K562 (cell line): ENCODE results near the gene NPFF. TPM values are rescaled to one million over a fixed set of nuclear protein-coding genes. Genes with fewer than 3 reads are reported as not detected.
A peak's percentile ranks its signal among the peaks of the same experiment; 100 is the strongest.

ENCODE experiments used
- ARID1B ChIP-seq: fragments of 450-650 bp; IDR thresholded peaks from 2 replicates; pipeline ENCODE4 v1.6.1; 2016; ENCODE audit warnings: antibody characterized with exemption, mild to moderate bottlenecking, inconsistent platforms
- C11orf30 ChIP-seq: fragments of 450-650 bp; IDR thresholded peaks from 2 replicates; pipeline ENCODE4 v1.6.1; 2016; ENCODE audit warnings: low read depth, mild to moderate bottlenecking
- CGGBP1 ChIP-seq: fragments of 250-450 bp; sonication (Bioruptor Pico); IDR thresholded peaks from 2 replicates; pipeline ENCODE4 v1.9.0; 2021; ENCODE audit warnings: mild to moderate bottlenecking
- NR2C2 ChIP-seq, 2 experiments: fragments of 200-800 bp in 1 of 2; sonication (Bioruptor generic) in 1 of 2; sonication (generic) in 1 of 2; formaldehyde crosslinking in 1 of 2; IDR thresholded peaks; 2 replicates each; pipeline versions ENCODE4 v1.6.1 to v1.8.0; 2016 to 2022; ENCODE audit warnings: mild to moderate bottlenecking in 1 of 2, missing compliant biosample characterization in 1 of 2, missing genetic modification characterization in 1 of 2, missing genetic modification reagents in 1 of 2
- PTRF ChIP-seq: fragments of 450-650 bp; IDR thresholded peaks from 2 replicates; pipeline ENCODE4 v1.6.1; 2016; ENCODE audit warnings: mild to moderate bottlenecking, missing genetic modification characterization, missing compliant biosample characterization
- RBFOX2 ChIP-seq: fragments of 200-400 bp; formaldehyde crosslinking; IDR thresholded peaks from 2 replicates; pipeline ENCODE4 v1.6.1; 2017; ENCODE audit warnings: low read depth, mild to moderate bottlenecking, low read length, moderate library complexity
- RFX5 ChIP-seq: IDR thresholded peaks from 2 replicates; pipeline ENCODE4 v1.6.1; 2011; ENCODE audit warnings: low read depth, mild to moderate bottlenecking, improper control_type of control experiment, low read length
- SPI1 ChIP-seq: IDR thresholded peaks from 2 replicates; pipeline ENCODE4 v1.6.1; 2011; ENCODE audit warnings: low read depth, low read length, control low read depth, borderline replicate concordance
- ZNF134 ChIP-seq: fragments of 250-450 bp; sonication (Bioruptor Pico); conservative IDR thresholded peaks from 2 replicates; pipeline ENCODE4 v1.4.0; 2020
- ZNF197 ChIP-seq: fragments of 200-800 bp; sonication (Bioruptor generic); IDR thresholded peaks from 2 replicates; pipeline ENCODE4 v1.6.1; 2016; ENCODE audit warnings: low read depth, missing genetic modification characterization, missing compliant biosample characterization
- polyA plus RNA-seq, 8 experiments: library from polyadenylated mRNA; depleted of rRNA in 4 of 8; stranded (reverse) in 5 of 8; unstranded in 3 of 8; fragments of >200 nt; fragmentation: Nextera tagmentation in 2 of 8; fragmentation: Illumina TruSeq in 1 of 8; extraction: Ambion mirVana in 2 of 8; extraction: Trizol in 1 of 8; gene quantifications; 2 replicates each; pipeline versions ENCODE4 v1.2.1 to v1.2.3, GENCODE V29; 2011 to 2014; ENCODE audit warnings: inconsistent platforms in 1 of 8, missing spikeins in 1 of 8
- total RNA-seq, 7 experiments: library from RNA; depleted of rRNA in 6 of 7; stranded (reverse); fragments of >200 nt in 6 of 7; fragmentation: Illumina TruSeq in 2 of 7; extraction: Trizol in 2 of 7; gene quantifications; 2 replicates each; pipeline versions ENCODE4 v1.2.1 to v1.2.3, GENCODE V29; 2011 to 2021; ENCODE audit warnings: low replicate concordance in 1 of 7
- TF ChIP-seq, protein P1 (sequence below): conservative IDR thresholded peaks from 2 replicates; pipeline ENCODE4 v1.6.1; 2011; ENCODE audit warnings: low read depth, mild to moderate bottlenecking, low read length; ENCODE audit not compliant: control insufficient read depth
- TF ChIP-seq, protein P2 (sequence below): fragments of 200-600 bp; sonication (generic); IDR thresholded peaks from one replicate; pipeline ENCODE4 v1.6.1; 2012; ENCODE audit warnings: mild to moderate bottlenecking, low read depth, low read length, inconsistent platforms
- TF ChIP-seq, protein P3 (sequence below): fragments of 450-650 bp; formaldehyde crosslinking; IDR thresholded peaks from 2 replicates; pipeline ENCODE4 v1.4.0; 2020; ENCODE audit warnings: mild to moderate bottlenecking

The NPFF gene
- total and polyA plus RNA-seq, 9 of the 15 experiments (the other 6 are each of a cell fraction or from before 2014, with no cell fraction given): 0.15 to 1.2 (median 0.55) TPM; not detected in 6

GRCh38 chr12:53463802-53464560 lies 43.3 kb downstream of the NPFF start (continued):
- TF ChIP-seq, protein P1, sequence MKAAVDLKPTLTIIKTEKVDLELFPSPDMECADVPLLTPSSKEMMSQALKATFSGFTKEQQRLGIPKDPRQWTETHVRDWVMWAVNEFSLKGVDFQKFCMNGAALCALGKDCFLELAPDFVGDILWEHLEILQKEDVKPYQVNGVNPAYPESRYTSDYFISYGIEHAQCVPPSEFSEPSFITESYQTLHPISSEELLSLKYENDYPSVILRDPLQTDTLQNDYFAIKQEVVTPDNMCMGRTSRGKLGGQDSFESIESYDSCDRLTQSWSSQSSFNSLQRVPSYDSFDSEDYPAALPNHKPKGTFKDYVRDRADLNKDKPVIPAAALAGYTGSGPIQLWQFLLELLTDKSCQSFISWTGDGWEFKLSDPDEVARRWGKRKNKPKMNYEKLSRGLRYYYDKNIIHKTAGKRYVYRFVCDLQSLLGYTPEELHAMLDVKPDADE: no peak
- TF ChIP-seq ZNF134 (CRISPR knock-in tag) (no peak), C11orf30 (no peak), ARID1B (no peak), SPI1 (0 out of 2 replicates have a peak, but pooled peaks have one; percentile 33), PTRF (tag) (no peak), NR2C2 (CRISPR knock-in tag; IDR thresholded peaks at IDR 0.05) (no peak), NR2C2 (tag; IDR thresholded peaks at IDR 0.05) (no peak), CGGBP1 (no peak), RBFOX2 (peak; percentile 15; the same call in 1 of the 2 replicates), ZNF197 (CRISPR knock-in tag) (no peak), RFX5 (no peak)
- TF ChIP-seq, protein P2, sequence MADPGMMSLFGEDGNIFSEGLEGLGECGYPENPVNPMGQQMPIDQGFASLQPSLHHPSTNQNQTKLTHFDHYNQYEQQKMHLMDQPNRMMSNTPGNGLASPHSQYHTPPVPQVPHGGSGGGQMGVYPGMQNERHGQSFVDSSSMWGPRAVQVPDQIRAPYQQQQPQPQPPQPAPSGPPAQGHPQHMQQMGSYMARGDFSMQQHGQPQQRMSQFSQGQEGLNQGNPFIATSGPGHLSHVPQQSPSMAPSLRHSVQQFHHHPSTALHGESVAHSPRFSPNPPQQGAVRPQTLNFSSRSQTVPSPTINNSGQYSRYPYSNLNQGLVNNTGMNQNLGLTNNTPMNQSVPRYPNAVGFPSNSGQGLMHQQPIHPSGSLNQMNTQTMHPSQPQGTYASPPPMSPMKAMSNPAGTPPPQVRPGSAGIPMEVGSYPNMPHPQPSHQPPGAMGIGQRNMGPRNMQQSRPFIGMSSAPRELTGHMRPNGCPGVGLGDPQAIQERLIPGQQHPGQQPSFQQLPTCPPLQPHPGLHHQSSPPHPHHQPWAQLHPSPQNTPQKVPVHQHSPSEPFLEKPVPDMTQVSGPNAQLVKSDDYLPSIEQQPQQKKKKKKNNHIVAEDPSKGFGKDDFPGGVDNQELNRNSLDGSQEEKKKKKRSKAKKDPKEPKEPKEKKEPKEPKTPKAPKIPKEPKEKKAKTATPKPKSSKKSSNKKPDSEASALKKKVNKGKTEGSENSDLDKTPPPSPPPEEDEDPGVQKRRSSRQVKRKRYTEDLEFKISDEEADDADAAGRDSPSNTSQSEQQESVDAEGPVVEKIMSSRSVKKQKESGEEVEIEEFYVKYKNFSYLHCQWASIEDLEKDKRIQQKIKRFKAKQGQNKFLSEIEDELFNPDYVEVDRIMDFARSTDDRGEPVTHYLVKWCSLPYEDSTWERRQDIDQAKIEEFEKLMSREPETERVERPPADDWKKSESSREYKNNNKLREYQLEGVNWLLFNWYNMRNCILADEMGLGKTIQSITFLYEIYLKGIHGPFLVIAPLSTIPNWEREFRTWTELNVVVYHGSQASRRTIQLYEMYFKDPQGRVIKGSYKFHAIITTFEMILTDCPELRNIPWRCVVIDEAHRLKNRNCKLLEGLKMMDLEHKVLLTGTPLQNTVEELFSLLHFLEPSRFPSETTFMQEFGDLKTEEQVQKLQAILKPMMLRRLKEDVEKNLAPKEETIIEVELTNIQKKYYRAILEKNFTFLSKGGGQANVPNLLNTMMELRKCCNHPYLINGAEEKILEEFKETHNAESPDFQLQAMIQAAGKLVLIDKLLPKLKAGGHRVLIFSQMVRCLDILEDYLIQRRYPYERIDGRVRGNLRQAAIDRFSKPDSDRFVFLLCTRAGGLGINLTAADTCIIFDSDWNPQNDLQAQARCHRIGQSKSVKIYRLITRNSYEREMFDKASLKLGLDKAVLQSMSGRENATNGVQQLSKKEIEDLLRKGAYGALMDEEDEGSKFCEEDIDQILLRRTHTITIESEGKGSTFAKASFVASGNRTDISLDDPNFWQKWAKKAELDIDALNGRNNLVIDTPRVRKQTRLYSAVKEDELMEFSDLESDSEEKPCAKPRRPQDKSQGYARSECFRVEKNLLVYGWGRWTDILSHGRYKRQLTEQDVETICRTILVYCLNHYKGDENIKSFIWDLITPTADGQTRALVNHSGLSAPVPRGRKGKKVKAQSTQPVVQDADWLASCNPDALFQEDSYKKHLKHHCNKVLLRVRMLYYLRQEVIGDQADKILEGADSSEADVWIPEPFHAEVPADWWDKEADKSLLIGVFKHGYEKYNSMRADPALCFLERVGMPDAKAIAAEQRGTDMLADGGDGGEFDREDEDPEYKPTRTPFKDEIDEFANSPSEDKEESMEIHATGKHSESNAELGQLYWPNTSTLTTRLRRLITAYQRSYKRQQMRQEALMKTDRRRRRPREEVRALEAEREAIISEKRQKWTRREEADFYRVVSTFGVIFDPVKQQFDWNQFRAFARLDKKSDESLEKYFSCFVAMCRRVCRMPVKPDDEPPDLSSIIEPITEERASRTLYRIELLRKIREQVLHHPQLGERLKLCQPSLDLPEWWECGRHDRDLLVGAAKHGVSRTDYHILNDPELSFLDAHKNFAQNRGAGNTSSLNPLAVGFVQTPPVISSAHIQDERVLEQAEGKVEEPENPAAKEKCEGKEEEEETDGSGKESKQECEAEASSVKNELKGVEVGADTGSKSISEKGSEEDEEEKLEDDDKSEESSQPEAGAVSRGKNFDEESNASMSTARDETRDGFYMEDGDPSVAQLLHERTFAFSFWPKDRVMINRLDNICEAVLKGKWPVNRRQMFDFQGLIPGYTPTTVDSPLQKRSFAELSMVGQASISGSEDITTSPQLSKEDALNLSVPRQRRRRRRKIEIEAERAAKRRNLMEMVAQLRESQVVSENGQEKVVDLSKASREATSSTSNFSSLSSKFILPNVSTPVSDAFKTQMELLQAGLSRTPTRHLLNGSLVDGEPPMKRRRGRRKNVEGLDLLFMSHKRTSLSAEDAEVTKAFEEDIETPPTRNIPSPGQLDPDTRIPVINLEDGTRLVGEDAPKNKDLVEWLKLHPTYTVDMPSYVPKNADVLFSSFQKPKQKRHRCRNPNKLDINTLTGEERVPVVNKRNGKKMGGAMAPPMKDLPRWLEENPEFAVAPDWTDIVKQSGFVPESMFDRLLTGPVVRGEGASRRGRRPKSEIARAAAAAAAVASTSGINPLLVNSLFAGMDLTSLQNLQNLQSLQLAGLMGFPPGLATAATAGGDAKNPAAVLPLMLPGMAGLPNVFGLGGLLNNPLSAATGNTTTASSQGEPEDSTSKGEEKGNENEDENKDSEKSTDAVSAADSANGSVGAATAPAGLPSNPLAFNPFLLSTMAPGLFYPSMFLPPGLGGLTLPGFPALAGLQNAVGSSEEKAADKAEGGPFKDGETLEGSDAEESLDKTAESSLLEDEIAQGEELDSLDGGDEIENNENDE: no peak
- TF ChIP-seq, protein P3, sequence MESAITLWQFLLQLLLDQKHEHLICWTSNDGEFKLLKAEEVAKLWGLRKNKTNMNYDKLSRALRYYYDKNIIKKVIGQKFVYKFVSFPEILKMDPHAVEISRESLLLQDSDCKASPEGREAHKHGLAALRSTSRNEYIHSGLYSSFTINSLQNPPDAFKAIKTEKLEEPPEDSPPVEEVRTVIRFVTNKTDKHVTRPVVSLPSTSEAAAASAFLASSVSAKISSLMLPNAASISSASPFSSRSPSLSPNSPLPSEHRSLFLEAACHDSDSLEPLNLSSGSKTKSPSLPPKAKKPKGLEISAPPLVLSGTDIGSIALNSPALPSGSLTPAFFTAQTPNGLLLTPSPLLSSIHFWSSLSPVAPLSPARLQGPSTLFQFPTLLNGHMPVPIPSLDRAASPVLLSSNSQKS: no peak
